Measurements from ENCODE around the gene SMYD4.
"Not testable (repeated sequence)": the region's sequence is repeated elsewhere in the genome, so short reads cannot be mapped to it uniquely, and the experiment has no call there.

The SMYD4 gene

DNA sequence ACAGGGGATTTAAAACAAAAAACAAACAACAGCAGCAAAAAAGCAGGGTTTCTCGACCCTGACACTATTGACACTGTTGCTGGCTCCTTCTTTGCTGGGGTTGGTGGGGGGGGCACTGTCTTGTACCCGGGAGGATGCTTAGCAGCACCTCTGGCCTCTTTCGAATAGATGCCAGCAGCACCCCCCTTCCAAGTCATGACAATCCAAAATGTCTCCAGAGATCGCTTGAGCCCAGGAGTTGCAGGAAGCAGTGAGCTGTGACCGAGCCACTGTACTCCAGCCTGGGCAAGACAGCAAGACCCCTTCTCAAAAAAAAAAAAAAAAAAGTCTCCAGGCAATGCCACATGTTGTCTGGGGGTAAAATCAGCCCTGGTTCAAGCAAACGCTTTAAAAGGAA is 47.5 kb downstream of the SMYD4 start:
- no peak for DNase-seq

DNA sequence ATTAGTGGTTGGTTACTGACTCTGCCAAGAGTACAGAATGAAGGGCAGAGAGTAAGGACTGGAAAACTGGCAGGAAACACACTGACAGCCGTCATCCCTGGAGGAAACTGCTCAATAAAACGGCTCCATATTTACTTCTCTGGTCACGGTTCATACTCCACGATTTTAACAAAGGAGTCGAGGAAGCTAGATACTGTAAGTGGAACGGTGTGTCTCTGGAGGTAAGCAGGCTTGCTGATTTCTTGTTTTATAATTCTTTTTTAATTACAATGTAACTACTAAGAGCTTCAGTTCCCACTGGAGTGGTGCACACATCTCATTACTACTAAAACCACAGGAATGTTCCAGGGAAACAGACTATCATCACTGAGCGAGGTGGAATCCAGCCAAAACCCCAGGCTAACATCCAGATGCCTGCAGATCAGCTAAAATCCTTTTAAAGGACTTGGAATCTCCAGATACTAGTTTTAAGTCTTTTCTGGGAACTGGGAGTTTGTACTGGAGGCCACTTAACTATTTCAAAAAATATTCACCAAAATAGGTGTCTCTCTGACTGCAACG is 50.1 kb downstream of the SMYD4 start:
- DNase-seq, result no peak

DNA sequence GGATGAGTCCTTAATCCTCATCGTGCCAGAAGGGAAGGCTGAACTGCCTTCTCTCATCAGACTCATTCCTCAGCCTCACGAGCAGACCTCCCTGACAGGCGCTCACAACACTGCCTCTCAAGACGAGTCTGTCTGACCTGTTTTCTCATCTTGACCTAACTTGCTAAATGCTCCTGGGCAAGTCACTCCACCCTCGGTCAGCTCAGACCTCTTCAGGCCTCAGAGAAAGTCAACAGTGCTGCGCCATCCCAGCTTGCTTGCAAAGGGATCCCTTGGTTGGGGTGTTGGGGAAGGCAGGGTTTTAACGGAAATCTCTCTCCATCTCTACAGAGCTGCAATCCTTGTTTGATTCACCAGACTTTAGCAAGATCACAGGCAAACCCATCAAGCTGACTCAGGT is 52.8 kb downstream of the SMYD4 start:
- DNase-seq, result no peak

DNA sequence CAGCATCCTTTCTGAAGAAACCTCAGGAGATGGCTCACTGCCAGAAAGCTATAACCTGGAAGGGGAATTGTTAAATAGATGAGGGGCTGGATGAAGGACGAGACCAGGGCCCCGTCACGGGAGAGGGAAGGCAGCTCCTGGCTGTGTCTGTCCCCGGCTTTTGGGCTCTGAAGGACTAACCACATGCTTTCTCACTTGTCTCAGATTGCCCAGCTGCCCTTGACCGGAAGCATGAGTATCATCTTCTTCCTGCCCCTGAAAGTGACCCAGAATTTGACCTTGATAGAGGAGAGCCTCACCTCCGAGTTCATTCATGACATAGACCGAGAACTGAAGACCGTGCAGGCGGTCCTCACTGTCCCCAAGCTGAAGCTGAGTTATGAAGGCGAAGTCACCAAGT is 53.4 kb downstream of the SMYD4 start:
- DNase-seq, result no peak

DNA sequence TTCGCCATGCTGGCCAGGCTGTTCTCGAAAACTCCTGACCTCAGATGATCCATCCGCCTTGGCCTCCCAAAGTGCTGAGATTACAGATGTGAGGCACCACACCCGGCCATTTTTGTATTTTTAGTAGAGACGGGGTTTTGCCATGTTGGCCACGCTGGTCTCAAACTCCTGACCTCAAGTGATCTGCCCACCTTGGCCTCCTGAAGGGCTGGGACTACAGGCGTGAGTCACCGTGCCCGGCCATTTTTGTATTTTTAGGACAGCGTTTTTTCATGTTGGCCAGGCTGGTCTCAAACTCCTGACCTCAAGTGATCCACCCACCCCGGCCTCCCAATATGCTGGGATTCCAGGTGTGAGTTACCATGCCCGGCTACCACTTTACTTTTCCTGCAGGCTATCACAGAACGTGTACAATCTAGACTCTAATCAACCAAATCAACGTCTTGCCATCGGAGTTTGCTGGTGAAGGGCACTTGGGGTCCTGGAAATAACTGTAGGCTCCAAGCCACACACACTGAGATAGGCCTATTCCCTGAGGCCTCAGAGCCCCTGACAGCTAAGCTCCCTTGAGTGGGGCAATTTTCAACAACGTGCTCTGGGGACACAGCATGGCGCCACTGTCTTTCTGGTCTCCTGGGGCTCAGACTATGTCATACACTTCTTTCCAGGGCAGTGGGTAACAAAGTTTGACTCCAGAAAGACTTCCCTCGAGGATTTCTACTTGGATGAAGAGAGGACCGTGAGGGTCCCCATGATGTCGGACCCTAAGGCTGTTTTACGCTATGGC is 55.1 kb downstream of the SMYD4 start:
- no peak for DNase-seq

DNA sequence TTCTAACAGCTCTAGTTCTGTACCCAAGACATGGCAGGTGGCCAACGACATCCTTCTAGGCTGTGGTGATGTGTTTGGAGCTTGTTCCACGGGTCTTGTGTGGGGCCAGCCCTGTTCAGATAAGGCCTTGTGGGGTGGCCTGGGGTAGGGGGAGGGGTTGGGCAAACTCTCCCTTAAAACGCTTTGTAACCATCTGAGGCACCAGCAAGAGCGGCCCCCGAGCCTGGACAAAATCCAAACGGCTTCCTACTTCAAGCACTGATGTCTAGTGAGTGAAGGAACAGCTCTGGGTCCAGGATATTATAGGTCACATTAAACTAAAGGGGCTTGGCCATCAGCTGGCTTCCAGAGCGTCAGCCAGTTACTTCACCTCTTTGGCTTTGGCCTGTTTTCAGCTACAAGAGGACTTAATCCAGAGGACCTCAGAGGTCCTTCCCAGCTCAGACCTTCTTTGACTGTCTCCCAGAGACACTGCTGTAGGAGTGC is 56.0 kb downstream of the SMYD4 start:
- DNase-seq, result no peak

DNA sequence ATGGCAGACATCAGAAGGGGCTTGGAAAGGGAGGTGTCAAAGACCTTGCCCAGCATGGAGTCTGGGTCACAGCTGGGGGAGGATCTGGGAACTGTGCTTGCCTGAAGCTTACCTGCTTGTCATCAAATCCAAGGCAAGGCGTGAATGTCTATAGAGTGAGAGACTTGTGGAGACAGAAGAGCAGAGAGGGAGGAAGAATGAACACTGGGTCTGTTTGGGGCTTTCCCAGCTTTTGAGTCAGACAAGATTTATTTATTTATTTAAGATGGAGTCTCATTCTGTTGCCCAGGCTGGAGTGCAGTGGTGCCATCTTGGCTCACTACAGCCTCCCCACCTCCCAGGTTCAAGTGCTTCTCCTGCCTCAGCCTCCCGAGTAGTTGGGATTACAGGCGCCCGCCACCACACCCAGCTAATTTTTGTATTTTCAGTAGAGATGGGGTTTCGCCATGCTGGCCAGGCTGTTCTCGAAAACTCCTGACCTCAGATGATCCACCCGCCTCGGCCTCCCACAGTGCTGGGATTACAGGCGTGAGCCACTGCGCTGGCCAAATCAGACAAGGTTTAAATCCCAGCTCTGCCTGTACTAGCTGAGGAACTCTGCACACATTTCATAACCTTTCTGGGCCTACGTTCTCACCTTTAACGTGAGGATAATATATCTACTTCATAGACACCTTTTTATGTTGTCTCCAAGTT is 56.6 kb downstream of the SMYD4 start:
- DNase-seq, result not testable (repeated sequence)

DNA sequence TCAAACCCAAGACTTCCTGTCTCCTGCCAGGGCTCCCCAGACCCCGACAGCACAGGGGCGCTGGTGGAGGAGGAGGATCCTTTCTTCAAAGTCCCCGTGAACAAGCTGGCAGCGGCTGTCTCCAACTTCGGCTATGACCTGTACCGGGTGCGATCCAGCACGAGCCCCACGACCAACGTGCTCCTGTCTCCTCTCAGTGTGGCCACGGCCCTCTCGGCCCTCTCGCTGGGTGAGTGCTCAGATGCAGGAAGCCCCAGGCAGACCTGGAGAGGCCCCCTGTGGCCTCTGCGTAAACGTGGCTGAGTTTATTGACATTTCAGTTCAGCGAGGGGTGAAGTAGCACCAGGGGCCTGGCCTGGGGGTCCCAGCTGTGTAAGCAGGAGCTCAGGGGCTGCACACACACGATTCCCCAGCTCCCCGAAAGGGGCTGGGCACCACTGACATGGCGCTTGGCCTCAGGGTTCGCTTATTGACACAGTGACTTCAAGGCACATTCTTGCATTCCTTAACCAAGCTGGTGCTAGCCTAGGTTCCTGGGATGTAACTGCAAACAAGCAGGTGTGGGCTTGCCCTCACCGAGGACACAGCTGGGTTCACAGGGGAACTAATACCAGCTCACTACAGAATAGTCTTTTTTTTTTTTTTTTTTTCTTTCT is 59.8 kb downstream of the SMYD4 start:
- no peak for DNase-seq

DNA sequence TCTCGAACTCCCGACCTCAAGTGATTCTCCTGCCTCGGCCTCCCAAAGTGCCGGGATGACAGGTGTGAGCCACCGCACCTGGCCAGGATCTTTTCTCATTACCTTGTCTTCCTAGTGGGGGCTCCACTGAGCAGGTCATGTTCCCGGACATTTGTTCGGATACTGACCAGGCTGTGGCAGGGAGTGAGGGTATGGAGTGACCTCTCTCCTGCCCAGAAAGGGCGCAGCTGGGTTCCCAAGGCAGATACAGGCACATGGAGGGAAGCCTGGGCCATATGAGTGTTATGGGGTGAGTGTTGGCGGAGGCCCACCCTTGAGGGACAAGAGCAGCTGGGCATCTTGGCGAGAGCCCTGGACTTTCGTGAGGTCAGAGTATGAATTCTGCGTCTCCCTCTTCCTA is 62.3 kb downstream of the SMYD4 start:
- DNase-seq, result no peak

DNA sequence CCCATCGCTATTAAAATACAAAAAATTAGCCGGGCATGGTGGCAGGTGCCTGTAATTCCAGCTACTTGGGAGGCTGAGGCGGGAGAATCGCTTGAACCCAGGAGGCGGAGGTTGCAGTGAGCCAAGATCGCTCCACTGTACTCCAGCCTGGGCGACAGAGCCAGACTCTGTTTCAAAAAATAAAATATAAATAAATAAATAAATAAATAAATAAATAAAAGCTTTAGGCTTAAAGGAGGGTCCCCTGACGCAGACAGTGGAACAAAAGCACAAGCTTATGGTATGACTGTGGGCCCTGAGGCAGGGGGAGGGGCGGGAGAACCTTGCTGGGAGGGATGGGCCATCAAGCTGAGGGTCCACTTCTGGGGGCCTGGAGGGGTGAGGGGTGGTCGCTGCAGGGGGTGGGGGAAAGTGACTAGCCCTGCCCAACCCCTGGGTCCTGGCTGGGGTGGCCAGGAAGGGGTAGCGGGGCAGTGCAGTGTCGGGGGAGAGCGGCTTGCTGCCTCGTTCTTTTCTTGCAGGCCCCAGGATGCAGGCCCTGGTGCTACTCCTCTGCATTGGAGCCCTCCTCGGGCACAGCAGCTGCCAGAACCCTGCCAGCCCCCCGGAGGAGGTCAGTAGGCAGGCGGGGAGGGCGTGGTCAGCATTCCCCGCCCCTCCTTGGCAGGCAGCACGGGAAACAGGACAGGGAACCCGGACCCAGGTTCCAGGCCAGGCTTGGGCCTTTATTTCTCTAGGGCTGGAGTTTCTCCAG is 63.1 kb downstream of the SMYD4 start:
- no peak for DNase-seq

DNA sequence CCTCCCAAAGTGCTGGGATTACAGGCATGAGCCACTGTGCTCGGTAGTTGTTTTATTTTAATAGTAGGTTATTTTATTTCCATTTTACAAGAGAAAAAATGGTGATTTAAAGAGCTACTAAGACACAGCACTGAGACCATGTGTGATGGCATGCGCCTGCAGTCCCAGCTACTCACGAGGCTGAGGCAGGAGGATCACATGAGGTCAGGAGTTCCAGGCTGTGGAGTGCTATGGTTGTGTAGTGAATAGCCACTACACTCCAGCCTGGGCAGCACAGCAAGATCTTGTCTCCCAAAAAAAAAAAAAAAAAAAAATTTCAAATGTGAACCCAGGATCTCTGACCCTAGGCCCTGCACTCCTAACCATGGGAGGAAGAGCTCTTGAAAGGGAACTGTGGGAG is 64.1 kb downstream of the SMYD4 start:
- DNase-seq, result no peak

DNA sequence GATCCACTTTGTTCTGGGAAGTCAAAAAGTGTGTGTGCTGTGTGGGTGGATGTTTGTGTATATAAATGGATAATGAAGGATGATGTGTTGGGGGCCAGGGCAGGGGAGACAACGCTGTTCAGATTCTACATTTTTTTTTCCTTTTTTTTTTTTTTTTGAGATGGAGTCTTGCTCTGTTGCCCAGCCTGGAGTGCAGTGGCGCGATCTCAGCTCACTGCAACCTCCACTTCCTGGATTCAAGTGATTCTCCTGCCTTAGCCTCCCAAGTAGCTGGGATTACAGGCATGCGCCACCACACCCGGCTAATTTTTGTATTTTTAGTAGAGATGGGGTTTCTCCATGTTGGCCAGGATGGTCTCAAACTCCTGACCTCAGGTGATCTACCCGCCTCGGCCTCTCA is 65.0 kb downstream of the SMYD4 start:
- DNase-seq, result not testable (repeated sequence)

DNA sequence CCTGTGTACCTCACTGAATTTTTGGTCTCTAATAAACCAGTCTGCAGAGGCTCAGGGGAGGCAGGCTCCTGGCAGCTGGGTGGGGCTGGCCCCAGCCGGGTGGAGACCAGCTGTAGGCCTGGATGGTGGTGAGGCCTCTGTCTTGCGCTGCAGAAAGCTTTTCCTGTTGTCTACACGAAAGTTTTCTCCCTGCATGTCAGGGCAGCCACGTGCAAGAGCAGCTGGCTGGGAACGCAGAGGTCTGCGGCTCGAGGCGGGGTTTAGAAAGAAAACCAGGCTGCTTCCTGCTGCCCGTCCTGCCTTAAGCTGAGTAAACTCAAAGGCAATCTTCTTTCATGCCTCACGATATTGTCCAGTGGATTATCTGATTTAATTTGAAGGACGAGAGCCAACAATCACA is 65.4 kb downstream of the SMYD4 start:
- DNase-seq, result peak; percentile 21

DNA sequence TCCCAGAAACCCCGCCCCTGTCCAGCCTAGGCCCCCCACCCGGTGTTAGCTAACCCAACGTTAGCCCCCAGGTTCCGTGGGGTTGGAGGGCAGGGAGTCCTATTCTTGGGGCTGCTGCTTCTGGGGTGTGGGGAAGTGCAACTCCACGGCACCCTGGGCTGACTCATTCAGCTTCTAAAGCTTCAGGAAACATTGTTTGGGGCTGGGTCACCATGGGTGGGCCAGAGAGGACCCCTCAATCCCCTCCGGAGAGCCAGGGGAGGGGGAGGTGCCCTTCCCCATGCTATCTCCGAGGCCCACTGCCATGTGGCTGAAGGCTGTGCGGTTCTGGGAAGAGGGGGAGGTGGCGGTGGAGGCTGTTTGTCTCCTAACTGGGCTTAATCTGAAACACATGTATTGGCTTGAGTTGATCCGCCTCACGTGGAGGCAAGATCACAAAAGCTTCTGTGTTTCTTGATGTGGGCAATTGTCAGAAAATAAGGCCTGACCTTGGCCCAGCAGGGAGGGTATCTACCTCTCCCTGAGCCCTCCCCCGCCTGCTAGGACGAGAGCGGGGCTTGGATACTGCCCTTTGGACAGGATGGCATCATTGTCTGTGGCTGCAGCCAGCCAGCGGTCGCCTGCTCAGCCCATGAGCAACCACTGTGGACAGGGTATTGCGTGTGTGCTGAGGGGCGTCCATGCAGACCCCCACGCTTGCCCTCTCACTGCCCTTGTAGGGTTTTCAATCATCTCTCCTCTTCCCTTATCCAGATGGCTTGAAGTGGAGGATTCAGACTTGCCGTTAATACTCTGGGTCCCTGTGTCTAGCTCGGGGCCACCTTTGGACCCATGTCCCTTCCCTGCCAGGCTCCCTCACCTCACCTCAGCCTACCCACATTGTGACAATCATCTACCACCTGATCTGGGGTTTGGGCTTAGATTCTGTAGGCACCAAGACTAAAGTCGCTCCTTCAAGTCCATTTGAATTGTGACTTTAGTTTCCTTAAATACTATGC is 66.5 kb downstream of the SMYD4 start:
- no peak for DNase-seq

DNA sequence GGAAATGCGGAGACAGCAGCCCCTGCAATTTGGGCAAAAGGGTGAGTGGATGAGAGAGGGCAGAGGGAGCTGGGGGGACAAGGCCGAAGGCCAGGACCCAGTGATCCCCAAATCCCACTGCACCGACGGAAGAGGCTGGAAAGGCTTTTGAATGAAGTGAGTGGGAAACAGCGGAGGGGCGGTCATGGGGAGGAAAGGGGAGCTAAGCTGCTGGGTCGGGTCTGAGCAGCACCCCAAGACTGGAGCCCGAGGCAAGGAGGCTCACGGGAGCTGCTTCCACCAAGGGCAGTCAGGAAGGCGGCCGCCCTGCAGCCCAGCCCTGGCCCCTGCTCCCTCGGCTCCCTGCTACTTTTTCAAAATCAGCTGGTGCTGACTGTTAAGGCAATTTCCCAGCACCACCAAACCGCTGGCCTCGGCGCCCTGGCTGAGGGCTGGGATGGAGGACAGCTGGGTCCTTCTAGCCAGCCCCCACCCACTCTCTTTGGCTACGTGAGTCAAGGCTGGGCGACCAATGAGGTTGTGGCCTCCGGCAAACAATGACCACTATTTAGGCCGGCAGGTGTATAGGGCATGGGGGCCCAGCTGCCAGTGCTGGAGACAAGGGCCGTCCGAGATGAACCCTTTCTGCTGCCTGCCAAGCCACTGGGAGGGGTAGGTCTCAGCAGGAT is 67.3 kb downstream of the SMYD4 start:
- no peak for DNase-seq

DNA sequence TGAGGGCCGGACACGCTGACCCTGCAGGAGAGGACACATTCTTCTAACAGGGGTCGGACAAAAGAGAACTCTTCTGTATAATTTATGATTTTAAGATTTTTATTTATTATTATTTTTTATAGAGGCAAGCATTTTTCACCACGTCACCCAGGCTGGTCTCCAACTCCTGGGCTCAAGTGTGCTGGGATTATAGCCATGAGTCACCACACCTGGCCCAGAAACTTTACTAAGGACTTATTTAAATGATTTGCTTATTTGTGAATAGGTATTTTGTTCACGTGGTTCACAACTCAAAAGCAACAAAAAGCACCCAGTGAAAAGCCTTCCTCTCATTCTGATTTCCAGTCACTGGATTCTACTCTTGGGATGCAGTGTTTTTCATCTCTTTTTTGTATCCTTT is 70.2 kb downstream of the SMYD4 start:
- DNase-seq, result no peak

DNA sequence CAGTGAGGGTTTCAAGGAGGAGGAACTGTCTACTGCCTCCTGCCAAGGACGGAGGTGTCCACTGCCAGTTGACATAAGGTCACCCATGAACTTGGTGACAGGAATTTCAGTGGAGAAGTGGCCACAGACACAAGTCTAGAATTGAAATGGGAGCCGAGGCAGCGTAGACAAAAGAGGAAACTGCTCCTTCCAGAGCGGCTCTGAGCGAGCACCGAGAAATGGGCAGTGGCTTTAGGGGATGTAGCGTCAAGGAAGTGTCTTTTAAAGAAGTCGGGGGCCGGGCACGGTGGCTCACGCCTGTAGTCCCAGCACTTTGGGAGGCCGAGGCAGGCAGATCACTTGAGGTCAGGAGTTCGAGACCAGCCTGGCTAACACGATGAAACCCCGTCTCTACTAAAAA is 70.9 kb downstream of the SMYD4 start:
- DNase-seq, result no peak

DNA sequence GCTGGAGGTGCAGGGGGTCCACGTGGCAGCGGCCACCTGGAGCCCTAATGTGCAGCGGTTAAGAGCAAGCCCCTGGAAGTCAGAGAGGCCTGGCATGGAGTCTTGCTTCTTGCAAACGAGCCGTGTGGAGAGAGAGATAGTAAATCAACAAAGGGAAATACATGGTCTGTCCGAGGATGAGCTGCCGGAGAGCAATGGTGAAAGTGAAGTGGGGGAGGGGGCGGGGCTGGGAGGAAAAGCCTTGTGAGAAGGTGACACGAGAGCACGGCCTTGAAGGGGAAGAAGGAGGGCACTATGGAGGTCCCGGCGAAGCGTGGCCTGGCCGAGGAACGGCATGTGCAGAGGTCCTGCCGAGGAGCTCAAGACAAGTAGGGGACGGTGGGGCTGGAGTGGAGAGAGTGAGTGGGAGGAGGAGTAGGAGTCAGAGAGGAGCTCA is 73.9 kb downstream of the SMYD4 start:
- no peak for DNase-seq

DNA sequence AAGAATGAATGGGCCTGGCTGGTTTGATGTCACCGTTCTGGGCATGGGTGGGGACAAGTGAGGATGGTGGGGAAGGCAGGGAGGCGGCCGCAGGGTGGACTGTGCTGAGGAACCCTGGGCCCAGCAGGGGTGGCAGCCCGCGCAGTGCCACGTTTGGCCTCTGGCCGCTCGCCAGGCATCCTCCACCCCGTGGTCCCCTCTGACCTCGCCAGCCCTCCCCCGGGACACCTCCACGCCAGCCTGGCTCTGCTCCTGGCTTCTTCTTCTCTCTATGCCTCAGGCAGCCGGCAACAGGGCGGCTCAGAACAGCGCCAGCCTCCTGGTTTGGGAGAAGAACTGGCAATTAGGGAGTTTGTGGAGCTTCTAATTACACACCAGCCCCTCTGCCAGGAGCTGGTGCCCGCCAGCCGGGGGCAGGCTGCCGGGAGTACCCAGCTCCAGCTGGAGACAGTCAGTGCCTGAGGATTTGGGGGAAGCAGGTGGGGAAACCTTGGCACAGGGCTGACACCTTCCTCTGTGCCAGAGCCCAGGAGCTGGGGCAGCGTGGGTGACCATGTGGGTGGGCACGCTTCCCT is 74.4 kb downstream of the SMYD4 start:
- no peak for DNase-seq

DNA sequence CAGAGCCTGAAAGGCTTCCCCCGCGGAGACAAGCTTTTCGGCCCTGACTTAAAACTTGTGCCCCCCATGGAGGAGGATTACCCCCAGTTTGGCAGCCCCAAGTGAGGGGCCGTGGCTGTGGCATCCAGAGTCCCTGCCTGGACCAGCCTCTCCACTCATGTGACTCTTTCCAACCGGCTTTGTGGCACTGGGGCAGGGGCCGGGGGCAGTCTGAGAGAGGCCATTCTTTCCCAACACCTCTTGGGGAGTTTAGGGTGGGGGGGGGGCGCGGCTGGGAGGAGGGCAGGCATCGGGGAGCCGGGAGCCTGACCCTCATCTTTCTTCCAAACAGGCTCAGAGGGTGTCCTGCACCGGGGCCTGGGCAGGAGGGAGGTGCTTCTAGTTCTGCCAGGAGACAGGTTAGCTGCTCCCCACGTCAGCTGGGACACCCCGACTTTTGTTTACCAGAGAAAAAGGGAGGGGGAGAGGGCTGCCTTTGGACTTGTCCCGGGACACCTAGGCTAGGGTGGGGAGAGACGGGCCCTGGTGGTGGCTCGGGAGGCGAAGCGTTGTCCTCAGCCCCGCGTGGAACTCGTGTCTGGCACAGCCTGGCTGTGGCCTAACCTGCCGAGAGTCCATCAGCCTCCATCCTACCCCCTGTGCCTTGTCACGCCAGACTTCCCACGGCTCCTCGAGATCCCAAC is 75.1 kb downstream of the SMYD4 start:
- no peak for DNase-seq

Measured in effector CD8-positive, alpha-beta T cell (primary cell).